Central memory CD8-positive, alpha-beta T cell (primary cell): ENCODE measurements around the gene HHLA2.
A peak's percentile ranks its signal among the peaks of the same experiment; 100 is the strongest.
"Not testable (repeated sequence)": the region's sequence is repeated elsewhere in the genome, so short reads cannot be mapped to it uniquely, and the experiment has no call there.

Experiments used
- ATAC-seq: fragments of 150-1000 bp; cut with Tn5 transposase; replicated peaks from 2 replicates; pipeline ENCODE4 v1.10.0; 2022; ENCODE audit warnings: mild to moderate bottlenecking, moderate FRiP score, moderate number of reproducible peaks; ENCODE audit not compliant: poor library complexity, severe bottlenecking; ENCODE audit errors: extremely low read depth
- DNase-seq, 2 donors: peaks; one replicate each; pipeline ENCODE4 v3.0.0; 2021; ENCODE audit warnings: low spot score in 2 of 2
- H3K27ac Mint-ChIP-seq: one replicate; pipeline ENCODE4 v1.8.0; 2022; ENCODE audit warnings: low read depth, mild to moderate bottlenecking, moderate library complexity, mixed read lengths
- H3K27me3 Mint-ChIP-seq: one replicate; pipeline ENCODE4 v1.8.0; 2022; ENCODE audit warnings: mixed read lengths
- H3K36me3 Mint-ChIP-seq: one replicate; pipeline ENCODE4 v1.8.0; 2022; ENCODE audit warnings: mild to moderate bottlenecking, moderate library complexity, mixed read lengths; ENCODE audit not compliant: insufficient read depth
- H3K4me1 Mint-ChIP-seq: one replicate; pipeline ENCODE4 v1.8.0; 2022; ENCODE audit warnings: mixed read lengths
- H3K4me3 Mint-ChIP-seq: one replicate; pipeline ENCODE4 v1.8.0; 2022; ENCODE audit warnings: mild to moderate bottlenecking, moderate library complexity, mixed read lengths
- H3K9me3 Mint-ChIP-seq: one replicate; pipeline ENCODE4 v1.8.0; 2022; ENCODE audit warnings: mixed read lengths

HHLA2 gene

GRCh38 chr3:108285176-108285575, 11.2 kb upstream of the HHLA2 start:
- DNase-seq = no peak
- Mint-ChIP-seq H3K27ac (no peak overlapping the region), H3K9me3 (no peaks in the 10 kb centered on the region), H3K27me3 (no peaks in the 10 kb centered on the region), H3K36me3 (no peaks in the 10 kb centered on the region), H3K4me3 (no peak overlapping the region), H3K4me1 (no peaks in the 10 kb centered on the region)
- ATAC-seq = no peak

- Mint-ChIP-seq H3K9me3 (no peaks in the 10 kb centered on the region), H3K27ac (no peak overlapping the region), H3K27me3 (no peaks in the 10 kb centered on the region), H3K4me3 (no peak overlapping the region), H3K36me3 (peaks cover 2% of the 10 kb centered on the region), H3K4me1 (peaks cover under 1% of the 10 kb centered on the region)
- no peak for ATAC-seq
- no peak for DNase-seq
These were observed 9.2 kb upstream of the HHLA2 start for GRCh38 chr3:108287146-108287545.

GRCh38 chr3:108288193-108288592, 8.2 kb upstream of the HHLA2 start:
- not testable (repeated sequence) for H3K36me3 Mint-ChIP-seq, H3K27me3 Mint-ChIP-seq, H3K4me3 Mint-ChIP-seq, DNase-seq, ATAC-seq, H3K9me3 Mint-ChIP-seq, H3K27ac Mint-ChIP-seq
- H3K4me1 Mint-ChIP-seq = peaks cover 11% of the 10 kb centered on the region

- H3K4me3 Mint-ChIP-seq = no peak overlapping the region
These were observed 7.2 kb upstream of the HHLA2 start for GRCh38 chr3:108289159-108289558.

GRCh38 chr3:108292450-108292849, 3.9 kb upstream of the HHLA2 start:
- no peak for DNase-seq
- Mint-ChIP-seq H3K4me1 (peaks cover 25% of the 10 kb centered on the region), H3K27me3 (no peaks in the 10 kb centered on the region), H3K4me3 (no peak overlapping the region), H3K27ac (no peak overlapping the region), H3K36me3 (peaks cover 2% of the 10 kb centered on the region), H3K9me3 (no peaks in the 10 kb centered on the region)
- ATAC-seq = no peak

More at GRCh38 chr3:108289159-108289558, 7.2 kb upstream of the HHLA2 start:
- Mint-ChIP-seq H3K9me3 (no peaks in the 10 kb centered on the region), H3K27me3 (no peaks in the 10 kb centered on the region), H3K4me1 (peaks cover 20% of the 10 kb centered on the region), H3K36me3 (peaks cover 2% of the 10 kb centered on the region), H3K27ac (no peak overlapping the region)
- no peak for ATAC-seq
- no peak for DNase-seq

DNA sequence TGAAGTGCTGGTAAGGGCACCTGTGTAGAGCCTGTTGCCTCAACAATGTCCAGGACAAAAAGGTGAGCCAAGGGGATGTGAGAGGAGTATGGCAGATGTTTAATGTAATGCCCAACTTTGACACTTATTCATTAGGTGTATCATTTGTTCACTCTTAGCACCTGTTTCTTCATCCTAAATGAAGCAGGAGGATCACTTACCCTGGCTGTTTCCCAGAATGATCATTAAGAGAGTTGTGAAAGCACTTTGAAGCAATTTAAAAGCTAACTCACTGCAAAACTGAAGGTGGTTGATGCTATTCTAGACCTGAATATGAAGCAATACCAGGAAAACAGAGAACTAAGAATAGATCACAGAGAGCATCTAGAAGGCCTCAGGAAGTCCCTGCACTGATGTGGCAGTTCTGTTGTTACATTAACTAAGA, 3.4 kb upstream of the HHLA2 start:
- peaks cover 25% of the 10 kb centered on the region for H3K4me1 Mint-ChIP-seq
- H3K27me3 Mint-ChIP-seq = no peaks in the 10 kb centered on the region

DNA sequence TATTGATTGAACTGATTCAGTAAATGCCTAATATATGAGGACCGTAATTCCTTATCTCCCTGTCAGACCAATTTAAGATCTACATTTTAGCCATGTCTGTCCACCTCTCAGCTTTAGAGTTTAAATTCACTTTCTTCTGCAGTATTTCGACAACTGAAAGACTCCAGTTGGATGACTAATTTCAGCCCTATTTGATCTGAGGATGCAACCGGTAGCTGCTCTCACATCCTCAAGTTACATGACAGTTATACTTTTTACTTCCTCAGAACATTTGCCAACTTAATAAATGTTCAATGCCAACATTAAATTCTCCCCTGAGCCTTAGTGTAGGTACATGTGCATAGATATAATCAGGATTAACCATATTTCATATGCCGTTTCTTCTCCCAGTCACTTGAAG, 2.5 kb upstream of the HHLA2 start:
- H3K9me3 Mint-ChIP-seq = no peaks in the 10 kb centered on the region
- ATAC-seq (no peak), DNase-seq (no peak)
- no peak overlapping the region for H3K4me3 Mint-ChIP-seq
- peaks cover 2% of the 10 kb centered on the region for H3K36me3 Mint-ChIP-seq
- H3K27ac Mint-ChIP-seq = no peak overlapping the region
- peaks cover 25% of the 10 kb centered on the region for H3K4me1 Mint-ChIP-seq
- H3K27me3 Mint-ChIP-seq = no peaks in the 10 kb centered on the region

More for the DNA sequence above, 3.4 kb upstream of the HHLA2 start:
- H3K4me3 Mint-ChIP-seq = no peak overlapping the region
- ATAC-seq (peak; percentile 46), DNase-seq (no peak)
- H3K36me3 Mint-ChIP-seq = peaks cover 2% of the 10 kb centered on the region
- H3K9me3 Mint-ChIP-seq = no peaks in the 10 kb centered on the region
- no peak overlapping the region for H3K27ac Mint-ChIP-seq

DNA sequence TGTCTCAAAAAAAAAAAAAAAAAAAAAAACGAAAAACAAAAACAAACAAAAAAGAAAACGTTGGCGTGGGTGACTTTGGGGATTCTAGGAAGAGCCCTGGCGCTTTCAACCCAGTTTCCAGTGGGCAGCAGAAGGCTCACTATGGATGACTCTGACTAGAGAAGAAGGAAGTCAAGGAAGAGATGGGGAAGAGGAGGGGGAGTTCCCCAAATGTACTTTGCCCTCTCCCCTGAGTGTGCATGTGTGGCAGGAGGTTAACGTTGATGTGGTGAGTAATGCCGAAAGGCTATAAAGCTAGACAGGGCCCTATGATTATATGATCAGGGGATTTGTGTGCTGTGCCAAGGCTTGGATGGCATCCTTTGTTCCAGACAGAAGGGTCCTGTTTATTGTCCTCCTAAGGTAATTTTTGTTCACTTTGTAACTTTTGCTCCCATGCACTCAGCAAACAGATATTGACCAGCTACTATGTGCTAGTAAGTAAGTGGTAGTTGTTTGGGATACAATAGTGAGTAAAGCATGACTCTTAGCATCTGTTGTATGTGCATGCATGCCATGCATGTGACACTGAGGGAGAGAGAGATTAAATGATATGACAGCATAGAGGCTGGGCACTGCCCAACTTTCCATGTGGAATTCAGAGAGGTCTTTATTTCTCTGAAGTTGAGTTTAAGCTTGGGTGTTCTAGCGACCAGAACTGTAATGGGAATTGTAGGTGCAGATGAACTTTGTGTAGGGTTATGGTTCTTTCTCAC, 750 bp upstream of the HHLA2 start:
- no peak overlapping the region for H3K27ac Mint-ChIP-seq
- H3K4me3 Mint-ChIP-seq = no peak overlapping the region
- no peak for DNase-seq
- H3K36me3 Mint-ChIP-seq = peaks cover 2% of the 10 kb centered on the region
- no peak for ATAC-seq
- peaks cover 33% of the 10 kb centered on the region for H3K4me1 Mint-ChIP-seq
- H3K9me3 Mint-ChIP-seq = no peaks in the 10 kb centered on the region
- H3K27me3 Mint-ChIP-seq = no peaks in the 10 kb centered on the region

- DNase-seq (no peak), ATAC-seq (no peak)
- Mint-ChIP-seq H3K36me3 (no peaks in the 10 kb centered on the region), H3K4me3 (no peak overlapping the region), H3K4me1 (peaks cover 44% of the 10 kb centered on the region), H3K9me3 (no peaks in the 10 kb centered on the region), H3K27me3 (no peaks in the 10 kb centered on the region), H3K27ac (no peak overlapping the region)
These were observed 1.3 kb downstream of the HHLA2 start for GRCh38 chr3:108297647-108298046.

GRCh38 chr3:108298056-108298455, 1.7 kb downstream of the HHLA2 start:
- Mint-ChIP-seq H3K27ac (no peak overlapping the region), H3K4me3 (no peak overlapping the region), H3K36me3 (no peaks in the 10 kb centered on the region), H3K27me3 (no peaks in the 10 kb centered on the region), H3K4me1 (peaks cover 40% of the 10 kb centered on the region), H3K9me3 (no peaks in the 10 kb centered on the region)
- no peak for ATAC-seq
- no peak for DNase-seq

- Mint-ChIP-seq H3K9me3 (no peaks in the 10 kb centered on the region), H3K4me1 (peaks cover 25% of the 10 kb centered on the region), H3K4me3 (no peak overlapping the region), H3K27me3 (no peaks in the 10 kb centered on the region), H3K27ac (no peak overlapping the region), H3K36me3 (no peaks in the 10 kb centered on the region)
- no peak for ATAC-seq
- no peak for DNase-seq
These were observed 3.9 kb downstream of the HHLA2 start for GRCh38 chr3:108300103-108300849.

DNA sequence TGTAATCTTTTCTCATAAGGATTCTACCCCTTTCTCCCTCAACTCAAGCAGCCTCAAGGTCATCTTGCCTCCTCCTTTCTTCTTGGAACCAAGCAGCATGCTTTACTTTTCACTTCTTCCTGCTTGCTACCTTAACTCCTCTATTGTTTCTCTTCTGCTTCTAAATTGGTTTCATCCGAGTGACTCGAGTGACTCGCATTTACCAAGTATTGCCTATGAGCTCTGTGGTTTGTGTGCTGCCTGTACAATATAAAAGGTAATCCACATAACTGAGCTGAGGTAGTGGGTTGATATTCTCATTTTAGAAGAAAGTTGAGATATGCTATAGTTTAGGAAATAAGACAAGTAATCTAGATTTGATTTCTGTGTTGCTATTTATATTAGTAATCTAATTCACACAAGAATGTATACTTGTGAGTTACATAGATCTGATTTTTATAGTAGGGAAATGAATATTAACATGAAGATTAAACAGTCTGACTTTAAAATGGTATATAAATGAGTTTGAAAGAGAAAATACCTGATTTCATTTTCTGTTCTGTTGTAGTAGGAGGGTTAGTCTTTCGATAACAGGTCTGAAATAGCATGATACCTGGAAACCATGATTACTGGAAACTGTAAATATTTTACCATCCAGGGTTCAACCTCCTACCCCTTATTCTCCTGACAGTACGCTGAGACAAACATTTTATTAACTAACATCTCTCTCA, 5.5 kb downstream of the HHLA2 start:
- DNase-seq (no peak), ATAC-seq (peak; percentile 46)
- H3K4me3 Mint-ChIP-seq = peak overlapping the region; percentile 34
- no peaks in the 10 kb centered on the region for H3K27me3 Mint-ChIP-seq
- peaks cover 25% of the 10 kb centered on the region for H3K4me1 Mint-ChIP-seq
- no peaks in the 10 kb centered on the region for H3K36me3 Mint-ChIP-seq
- peak overlapping the region; percentile 24 for H3K27ac Mint-ChIP-seq
- H3K9me3 Mint-ChIP-seq = no peaks in the 10 kb centered on the region
